ENCODE data around the gene BEGAIN. TPM values are rescaled to one million over a fixed set of nuclear protein-coding genes. Genes with fewer than 3 reads are reported as not detected.

Gene BEGAIN
- total RNA-seq, 1 experiment from 2014 or later = 7.0 TPM

DNA sequence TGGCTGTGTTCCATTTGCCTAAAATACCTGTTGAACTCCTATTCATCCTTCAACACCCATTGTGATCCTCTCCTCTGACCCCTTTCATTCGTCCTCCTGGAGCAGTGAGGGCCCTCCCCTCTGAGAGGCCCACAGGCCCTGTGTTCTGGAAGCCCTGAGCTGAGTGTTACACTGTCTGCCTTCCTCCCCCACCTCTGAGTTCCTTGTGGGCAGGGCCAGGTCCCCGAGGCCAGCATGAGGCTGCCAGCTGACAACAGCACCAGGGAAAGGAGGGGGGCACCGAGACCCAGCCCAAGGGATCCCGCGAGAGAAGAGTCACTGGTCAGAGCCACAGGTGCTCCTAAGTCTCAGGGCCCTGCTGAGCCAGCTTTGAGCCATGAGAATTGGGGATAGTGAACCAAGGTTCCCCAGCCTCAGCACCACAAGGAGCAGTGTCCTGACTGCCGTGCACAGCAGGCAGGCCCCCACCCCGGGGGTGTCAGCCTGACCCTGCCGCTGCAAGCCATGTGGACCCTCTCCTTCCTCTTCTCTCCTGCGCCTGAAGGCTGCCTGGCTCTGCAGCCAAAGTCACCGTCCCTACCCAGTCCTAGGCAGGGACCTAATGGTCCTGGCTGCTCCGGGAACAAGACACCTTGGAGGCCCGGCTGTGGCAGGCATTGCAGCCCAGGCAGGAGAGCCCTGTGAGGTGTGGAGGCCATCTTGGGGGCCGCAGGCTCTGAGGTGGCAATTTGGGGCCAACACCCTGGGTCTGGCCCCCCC lies 52.5 kb downstream of the BEGAIN start:
- no TSS peak for BruUV-seq (replicated peaks)
- H3K9me3 Mint-ChIP-seq (ENCODE audit: unreplicated experiment) = no peaks in the 10 kb centered on the region
- H3K4me3 Mint-ChIP-seq (ENCODE audit: unreplicated experiment) = no peak overlapping the region
- intact Hi-C loops (cut with micrococcal nuclease) = loop anchor here (10.0 kb wide), 1 partner anchor 150 kb away; no protein-coding TSS in a partner anchor
- TF ChIP-seq, protein P1, sequence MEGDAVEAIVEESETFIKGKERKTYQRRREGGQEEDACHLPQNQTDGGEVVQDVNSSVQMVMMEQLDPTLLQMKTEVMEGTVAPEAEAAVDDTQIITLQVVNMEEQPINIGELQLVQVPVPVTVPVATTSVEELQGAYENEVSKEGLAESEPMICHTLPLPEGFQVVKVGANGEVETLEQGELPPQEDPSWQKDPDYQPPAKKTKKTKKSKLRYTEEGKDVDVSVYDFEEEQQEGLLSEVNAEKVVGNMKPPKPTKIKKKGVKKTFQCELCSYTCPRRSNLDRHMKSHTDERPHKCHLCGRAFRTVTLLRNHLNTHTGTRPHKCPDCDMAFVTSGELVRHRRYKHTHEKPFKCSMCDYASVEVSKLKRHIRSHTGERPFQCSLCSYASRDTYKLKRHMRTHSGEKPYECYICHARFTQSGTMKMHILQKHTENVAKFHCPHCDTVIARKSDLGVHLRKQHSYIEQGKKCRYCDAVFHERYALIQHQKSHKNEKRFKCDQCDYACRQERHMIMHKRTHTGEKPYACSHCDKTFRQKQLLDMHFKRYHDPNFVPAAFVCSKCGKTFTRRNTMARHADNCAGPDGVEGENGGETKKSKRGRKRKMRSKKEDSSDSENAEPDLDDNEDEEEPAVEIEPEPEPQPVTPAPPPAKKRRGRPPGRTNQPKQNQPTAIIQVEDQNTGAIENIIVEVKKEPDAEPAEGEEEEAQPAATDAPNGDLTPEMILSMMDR (IDR thresholded peaks at IDR 0.05; ENCODE audit: unreplicated experiment) = no peak
- ChIA-PET CTCF (interaction anchor here (0.6 to 1.1 kb wide), 3 partner anchors 11 to 366 kb away, joined by 3 to 4 read pairs (median 4); no protein-coding TSS in a partner anchor), POLR2A (interaction anchor here (0.6 to 0.9 kb wide), 2 partner anchors 24 to 1096 kb away, joined by 3 read pairs; no protein-coding TSS in a partner anchor)
- no peaks in the 10 kb centered on the region for H3K27me3 Mint-ChIP-seq (ENCODE audit: insufficient read depth, unreplicated experiment)
- no peak overlapping the region for H3K27ac Mint-ChIP-seq (ENCODE audit: low read depth, unreplicated experiment)
- DNase-seq (ENCODE audit: unreplicated experiment) = no peak
- H3K36me3 Mint-ChIP-seq (ENCODE audit: insufficient read depth, unreplicated experiment) = peaks cover 4% of the 10 kb centered on the region
- peaks cover 10% of the 10 kb centered on the region for H3K4me1 Mint-ChIP-seq (ENCODE audit: insufficient read depth, unreplicated experiment)

- H3K4me1 Mint-ChIP-seq (ENCODE audit: insufficient read depth, unreplicated experiment) = peaks cover 10% of the 10 kb centered on the region
- no peak overlapping the region for H3K4me3 Mint-ChIP-seq (ENCODE audit: unreplicated experiment)
- ChIA-PET CTCF (interaction anchor here (0.6 to 1.1 kb wide), 4 partner anchors 10 to 366 kb away, joined by 3 to 4 read pairs (median 4); no protein-coding TSS in a partner anchor), POLR2A (interaction anchor here (0.6 to 1.7 kb wide), 3 partner anchors 11 to 1097 kb away, joined by 3 to 7 read pairs (median 3); no protein-coding TSS in a partner anchor)
- H3K36me3 Mint-ChIP-seq (ENCODE audit: insufficient read depth, unreplicated experiment) = peaks cover 4% of the 10 kb centered on the region
- TF ChIP-seq, protein P1 (IDR thresholded peaks at IDR 0.05; ENCODE audit: unreplicated experiment) = no peak
- no peak for DNase-seq (ENCODE audit: unreplicated experiment)
- intact Hi-C loops (cut with micrococcal nuclease) = loop anchor here (10.0 kb wide), 1 partner anchor 149 kb away; no protein-coding TSS in a partner anchor
- H3K27me3 Mint-ChIP-seq (ENCODE audit: insufficient read depth, unreplicated experiment) = no peaks in the 10 kb centered on the region
- BruUV-seq (replicated peaks) = no TSS peak
- no peak overlapping the region for H3K27ac Mint-ChIP-seq (ENCODE audit: low read depth, unreplicated experiment)
- H3K9me3 Mint-ChIP-seq (ENCODE audit: unreplicated experiment) = no peaks in the 10 kb centered on the region
Measured at GRCh38 chr14:100533656-100534485, 53.3 kb downstream of the BEGAIN start.

GRCh38 chr14:100532906-100533655 lies 54.1 kb downstream of the BEGAIN start:
- CTCF ChIA-PET = interaction anchor here (0.7 kb wide), 1 partner anchor 93 kb away, joined by 3 read pairs; no protein-coding TSS in a partner anchor
- H3K36me3 Mint-ChIP-seq (ENCODE audit: insufficient read depth, unreplicated experiment) = peaks cover 9% of the 10 kb centered on the region

More at GRCh38 chr14:100532906-100533655, 54.1 kb downstream of the BEGAIN start:
- POLR2A ChIA-PET = interaction anchor here (1.7 kb wide), 1 partner anchor 12 kb away, joined by 7 read pairs; no protein-coding TSS in a partner anchor
- Mint-ChIP-seq H3K9me3 (ENCODE audit: unreplicated experiment) (no peaks in the 10 kb centered on the region), H3K4me3 (ENCODE audit: unreplicated experiment) (no peak overlapping the region), H3K27ac (ENCODE audit: low read depth, unreplicated experiment) (no peak overlapping the region), H3K27me3 (ENCODE audit: insufficient read depth, unreplicated experiment) (no peaks in the 10 kb centered on the region), H3K4me1 (ENCODE audit: insufficient read depth, unreplicated experiment) (peaks cover 10% of the 10 kb centered on the region)
- intact Hi-C loops (cut with micrococcal nuclease) = loop anchor here (10.0 kb wide), 1 partner anchor 148 kb away; no protein-coding TSS in a partner anchor
- TF ChIP-seq, protein P1 (IDR thresholded peaks at IDR 0.05; ENCODE audit: unreplicated experiment) = no peak
- no TSS peak for BruUV-seq (replicated peaks)
- no peak for DNase-seq (ENCODE audit: unreplicated experiment)
